Measurements from ENCODE around the gene SLC25A21.
"Not testable (repeated sequence)": the region's sequence is repeated elsewhere in the genome, so short reads cannot be mapped to it uniquely, and the experiment has no call there.

The SLC25A21 gene

GRCh38 chr14:37081856-37082255, 90.5 kb downstream of the SLC25A21 start:
- no peaks in the 10 kb centered on the region for H3K36me3 Mint-ChIP-seq (ENCODE audit: low read depth)
- no peak overlapping the region for H3K4me3 Mint-ChIP-seq
- no peak overlapping the region for H3K27ac Mint-ChIP-seq
- intact Hi-C loops (cut with micrococcal nuclease), result no loop called here
- no peaks in the 10 kb centered on the region for H3K4me1 Mint-ChIP-seq (ENCODE audit: low read depth)
- H3K27me3 Mint-ChIP-seq, result no peaks in the 10 kb centered on the region
- no peaks in the 10 kb centered on the region for H3K9me3 Mint-ChIP-seq

GRCh38 chr14:37081218-37081617, 91.2 kb downstream of the SLC25A21 start:
- Mint-ChIP-seq H3K4me1 (ENCODE audit: low read depth) (no peaks in the 10 kb centered on the region), H3K9me3 (no peaks in the 10 kb centered on the region), H3K27me3 (no peaks in the 10 kb centered on the region), H3K36me3 (ENCODE audit: low read depth) (no peaks in the 10 kb centered on the region), H3K27ac (no peak overlapping the region), H3K4me3 (no peak overlapping the region)
- intact Hi-C loops (cut with micrococcal nuclease), result no loop called here

GRCh38 chr14:37078131-37078530, 94.3 kb downstream of the SLC25A21 start:
- no peaks in the 10 kb centered on the region for H3K4me1 Mint-ChIP-seq (ENCODE audit: low read depth)
- H3K4me3 Mint-ChIP-seq, result no peak overlapping the region
- H3K27me3 Mint-ChIP-seq, result no peaks in the 10 kb centered on the region
- no peaks in the 10 kb centered on the region for H3K36me3 Mint-ChIP-seq (ENCODE audit: low read depth)
- H3K9me3 Mint-ChIP-seq, result no peaks in the 10 kb centered on the region
- H3K27ac Mint-ChIP-seq, result no peak overlapping the region
- intact Hi-C loops (cut with micrococcal nuclease), result no loop called here

GRCh38 chr14:37074320-37074719, 98.1 kb downstream of the SLC25A21 start:
- H3K36me3 Mint-ChIP-seq (ENCODE audit: low read depth); intact Hi-C loops (cut with micrococcal nuclease); H3K9me3 Mint-ChIP-seq; H3K27ac Mint-ChIP-seq; H3K4me3 Mint-ChIP-seq; H3K27me3 Mint-ChIP-seq; H3K4me1 Mint-ChIP-seq (ENCODE audit: low read depth): not testable (repeated sequence)

GRCh38 chr14:37063467-37064240, 108.8 kb downstream of the SLC25A21 start:
- no peak overlapping the region for H3K4me3 Mint-ChIP-seq
- no peak overlapping the region for H3K27ac Mint-ChIP-seq
- H3K9me3 Mint-ChIP-seq, result no peaks in the 10 kb centered on the region
- intact Hi-C loops (cut with micrococcal nuclease), result no loop called here
- H3K27me3 Mint-ChIP-seq, result no peaks in the 10 kb centered on the region
- H3K4me1 Mint-ChIP-seq (ENCODE audit: low read depth), result no peaks in the 10 kb centered on the region
- no peaks in the 10 kb centered on the region for H3K36me3 Mint-ChIP-seq (ENCODE audit: low read depth)

GRCh38 chr14:37062191-37062803, 110.1 kb downstream of the SLC25A21 start:
- Mint-ChIP-seq H3K4me3 (no peak overlapping the region), H3K9me3 (no peaks in the 10 kb centered on the region), H3K27me3 (no peaks in the 10 kb centered on the region), H3K27ac (no peak overlapping the region), H3K36me3 (ENCODE audit: low read depth) (no peaks in the 10 kb centered on the region), H3K4me1 (ENCODE audit: low read depth) (no peaks in the 10 kb centered on the region)
- intact Hi-C loops (cut with micrococcal nuclease), result no loop called here

- H3K9me3 Mint-ChIP-seq, result no peaks in the 10 kb centered on the region
These were observed 110.7 kb downstream of the SLC25A21 start for GRCh38 chr14:37061697-37062096.

GRCh38 chr14:37060496-37061260, 111.7 kb downstream of the SLC25A21 start:
- Mint-ChIP-seq H3K9me3 (no peaks in the 10 kb centered on the region), H3K36me3 (ENCODE audit: low read depth) (no peaks in the 10 kb centered on the region), H3K27me3 (no peaks in the 10 kb centered on the region), H3K27ac (no peak overlapping the region), H3K4me3 (no peak overlapping the region), H3K4me1 (ENCODE audit: low read depth) (no peaks in the 10 kb centered on the region)
- intact Hi-C loops (cut with micrococcal nuclease), result no loop called here

More at GRCh38 chr14:37061697-37062096, 110.7 kb downstream of the SLC25A21 start:
- Mint-ChIP-seq H3K27ac (no peak overlapping the region), H3K4me1 (ENCODE audit: low read depth) (no peaks in the 10 kb centered on the region), H3K36me3 (ENCODE audit: low read depth) (no peaks in the 10 kb centered on the region), H3K27me3 (no peaks in the 10 kb centered on the region), H3K4me3 (no peak overlapping the region)
- intact Hi-C loops (cut with micrococcal nuclease), result no loop called here

- no peaks in the 10 kb centered on the region for H3K36me3 Mint-ChIP-seq (ENCODE audit: low read depth)
- H3K4me3 Mint-ChIP-seq, result no peak overlapping the region
- no peaks in the 10 kb centered on the region for H3K27me3 Mint-ChIP-seq
- H3K27ac Mint-ChIP-seq, result no peak overlapping the region
- intact Hi-C loops (cut with micrococcal nuclease), result no loop called here
- H3K4me1 Mint-ChIP-seq (ENCODE audit: low read depth), result no peaks in the 10 kb centered on the region
- H3K9me3 Mint-ChIP-seq, result no peaks in the 10 kb centered on the region
These were observed 114.6 kb downstream of the SLC25A21 start for GRCh38 chr14:37057776-37058175.

GRCh38 chr14:37056473-37056872, 115.9 kb downstream of the SLC25A21 start:
- intact Hi-C loops (cut with micrococcal nuclease), result no loop called here
- H3K9me3 Mint-ChIP-seq, result no peaks in the 10 kb centered on the region
- H3K4me3 Mint-ChIP-seq, result no peak overlapping the region
- H3K27me3 Mint-ChIP-seq, result no peaks in the 10 kb centered on the region
- H3K4me1 Mint-ChIP-seq (ENCODE audit: low read depth), result no peaks in the 10 kb centered on the region
- H3K27ac Mint-ChIP-seq, result no peak overlapping the region
- no peaks in the 10 kb centered on the region for H3K36me3 Mint-ChIP-seq (ENCODE audit: low read depth)

- no peak overlapping the region for H3K27ac Mint-ChIP-seq
- H3K36me3 Mint-ChIP-seq (ENCODE audit: low read depth), result no peaks in the 10 kb centered on the region
- H3K9me3 Mint-ChIP-seq, result no peaks in the 10 kb centered on the region
- intact Hi-C loops (cut with micrococcal nuclease), result no loop called here
- no peaks in the 10 kb centered on the region for H3K27me3 Mint-ChIP-seq
- no peak overlapping the region for H3K4me3 Mint-ChIP-seq
- H3K4me1 Mint-ChIP-seq (ENCODE audit: low read depth), result no peaks in the 10 kb centered on the region
These were observed 117.5 kb downstream of the SLC25A21 start for GRCh38 chr14:37054869-37055268.

GRCh38 chr14:37054144-37054543, 118.3 kb downstream of the SLC25A21 start:
- no peaks in the 10 kb centered on the region for H3K36me3 Mint-ChIP-seq (ENCODE audit: low read depth)
- H3K4me1 Mint-ChIP-seq (ENCODE audit: low read depth), result no peaks in the 10 kb centered on the region
- no peak overlapping the region for H3K4me3 Mint-ChIP-seq
- H3K9me3 Mint-ChIP-seq, result no peaks in the 10 kb centered on the region
- H3K27me3 Mint-ChIP-seq, result no peaks in the 10 kb centered on the region
- no peak overlapping the region for H3K27ac Mint-ChIP-seq
- intact Hi-C loops (cut with micrococcal nuclease), result no loop called here

- no peaks in the 10 kb centered on the region for H3K9me3 Mint-ChIP-seq
- intact Hi-C loops (cut with micrococcal nuclease), result no loop called here
- no peaks in the 10 kb centered on the region for H3K27me3 Mint-ChIP-seq
- no peaks in the 10 kb centered on the region for H3K4me1 Mint-ChIP-seq (ENCODE audit: low read depth)
- no peaks in the 10 kb centered on the region for H3K36me3 Mint-ChIP-seq (ENCODE audit: low read depth)
- no peak overlapping the region for H3K4me3 Mint-ChIP-seq
- H3K27ac Mint-ChIP-seq, result no peak overlapping the region
These were observed 120.7 kb downstream of the SLC25A21 start for GRCh38 chr14:37051680-37052079.

- H3K27ac Mint-ChIP-seq, result no peak overlapping the region
- no peaks in the 10 kb centered on the region for H3K27me3 Mint-ChIP-seq
- H3K36me3 Mint-ChIP-seq (ENCODE audit: low read depth), result no peaks in the 10 kb centered on the region
- no peaks in the 10 kb centered on the region for H3K4me1 Mint-ChIP-seq (ENCODE audit: low read depth)
- intact Hi-C loops (cut with micrococcal nuclease), result no loop called here
- H3K4me3 Mint-ChIP-seq, result no peak overlapping the region
- H3K9me3 Mint-ChIP-seq, result no peaks in the 10 kb centered on the region
These were observed 121.3 kb downstream of the SLC25A21 start for GRCh38 chr14:37051153-37051552.

Measured in dendritic cell treated with granulocyte-macrophage colony-stimulating factor and Interleukin-4, amounts not matched to agents 40 ng/mL and 50 ng/mL, for 4 days (primary cell).